Prostate gland (tissue), 2 donors: ENCODE measurements around the gene OR6C74. TPM values are rescaled to one million over a fixed set of nuclear protein-coding genes. Genes with fewer than 3 reads are reported as not detected.

Experiments used
- DNase-seq: peaks from one replicate; pipeline ENCODE4 v3.0.0-alpha.2; 2019; ENCODE audit warnings: low spot score
- H3K27ac ChIP-seq, 2 donors: fragments of 200-600 bp; sonication (generic); 2 replicates each; pipeline ENCODE4 v1.5.1; 2017 to 2019
- H3K27me3 ChIP-seq: fragments of 200-600 bp; sonication (generic); replicated peaks from 2 replicates; pipeline ENCODE4 v1.5.1; 2019; ENCODE audit not compliant: insufficient read depth
- H3K36me3 ChIP-seq, 2 donors: fragments of 200-600 bp; sonication (generic); 1 replicate in 1 of 2; 2 replicates in 1 of 2; pipeline versions ENCODE4 v1.5.1 to v1.8.1; 2017 to 2019
- H3K4me1 ChIP-seq: fragments of 200-600 bp; sonication (generic); replicated peaks from 2 replicates; pipeline ENCODE4 v1.5.1; 2019
- H3K4me3 ChIP-seq, 2 donors: fragments of 200-600 bp; sonication (generic); 2 replicates each; pipeline ENCODE4 v1.5.1; 2017 to 2019
- H3K9me3 ChIP-seq: fragments of 200-600 bp; sonication (generic); 2 replicates; pipeline ENCODE4 v1.5.1; 2017
- POLR2A ChIP-seq: fragments of 450-650 bp; IDR thresholded peaks from one replicate; pipeline ENCODE4 v1.6.1; 2016; ENCODE audit warnings: antibody characterized with exemption, mild to moderate bottlenecking
- POLR2AphosphoS5 ChIP-seq: sonication (generic); formaldehyde crosslinking; IDR thresholded peaks from one replicate; pipeline ENCODE4 v1.6.1; 2017; ENCODE audit warnings: antibody characterized with exemption
- WGBS: methylation state at CpG from one replicate; pipeline ENCODE4 v1.1.5; 2018; 5-methylcytosine and 5-hydroxymethylcytosine counted together
- intact Hi-C: fragments of 100-400 bp; cut with DNase I; formaldehyde crosslinking; loops from one replicate; pipeline ENCODE4 v1.14.2; 2022
- total RNA-seq, 2 donors: library from RNA; depleted of rRNA; stranded (reverse); fragments of >200 nt; gene quantifications; one replicate each; pipeline ENCODE4 v1.1.0, GENCODE V29; 2016
- TF ChIP-seq, protein P1 (sequence below), 4 experiments: fragments of 200-600 bp in 2 of 4; fragments of 450-650 bp in 2 of 4; sonication (generic) in 2 of 4; IDR thresholded peaks; 1 replicate in 3 of 4; 2 replicates in 1 of 4; pipeline ENCODE4 v1.5.1; 2016 to 2019; ENCODE audit warnings: antibody characterized with exemption in 4 of 4, mild to moderate bottlenecking in 2 of 4, moderate library complexity in 2 of 4

The OR6C74 gene
- total RNA-seq, 2 donors from 2014 or later: not detected

DNA sequence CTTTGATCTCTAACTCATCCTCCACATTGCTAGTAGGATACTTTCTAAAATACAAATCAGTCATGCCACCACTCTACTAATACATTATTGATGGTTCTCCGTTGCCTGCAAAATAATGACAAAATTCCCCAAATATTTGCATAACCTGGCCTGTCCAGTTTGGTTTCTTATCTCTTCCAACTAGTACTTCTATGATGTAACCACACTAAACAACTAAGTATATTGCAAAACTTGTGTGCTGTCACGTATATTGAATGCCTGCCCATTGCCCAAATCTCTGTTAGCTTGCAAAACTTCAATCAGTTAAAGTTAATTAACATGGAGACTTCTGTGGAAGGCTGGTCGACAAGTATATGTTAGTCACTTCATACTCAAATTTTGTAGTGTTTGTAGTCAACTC, 6.5 kb downstream of the OR6C74 start:
- TF ChIP-seq POLR2A (no peak), POLR2AphosphoS5 (no peak)
- TF ChIP-seq, protein P1, sequence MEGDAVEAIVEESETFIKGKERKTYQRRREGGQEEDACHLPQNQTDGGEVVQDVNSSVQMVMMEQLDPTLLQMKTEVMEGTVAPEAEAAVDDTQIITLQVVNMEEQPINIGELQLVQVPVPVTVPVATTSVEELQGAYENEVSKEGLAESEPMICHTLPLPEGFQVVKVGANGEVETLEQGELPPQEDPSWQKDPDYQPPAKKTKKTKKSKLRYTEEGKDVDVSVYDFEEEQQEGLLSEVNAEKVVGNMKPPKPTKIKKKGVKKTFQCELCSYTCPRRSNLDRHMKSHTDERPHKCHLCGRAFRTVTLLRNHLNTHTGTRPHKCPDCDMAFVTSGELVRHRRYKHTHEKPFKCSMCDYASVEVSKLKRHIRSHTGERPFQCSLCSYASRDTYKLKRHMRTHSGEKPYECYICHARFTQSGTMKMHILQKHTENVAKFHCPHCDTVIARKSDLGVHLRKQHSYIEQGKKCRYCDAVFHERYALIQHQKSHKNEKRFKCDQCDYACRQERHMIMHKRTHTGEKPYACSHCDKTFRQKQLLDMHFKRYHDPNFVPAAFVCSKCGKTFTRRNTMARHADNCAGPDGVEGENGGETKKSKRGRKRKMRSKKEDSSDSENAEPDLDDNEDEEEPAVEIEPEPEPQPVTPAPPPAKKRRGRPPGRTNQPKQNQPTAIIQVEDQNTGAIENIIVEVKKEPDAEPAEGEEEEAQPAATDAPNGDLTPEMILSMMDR (IDR thresholded peaks at IDR 0.05): no peak
- Histone ChIP-seq H3K27me3 (no peaks in the 10 kb centered on the region), H3K27ac (no peak overlapping the region), H3K4me1 (no peaks in the 10 kb centered on the region), H3K36me3 (no peaks in the 10 kb centered on the region), H3K9me3 (no peaks in the 10 kb centered on the region), H3K4me3 (no peak overlapping the region)
- no peak for DNase-seq
- WGBS: 49% methylated on average over 3 of the region's 3 CpGs
- intact Hi-C loops: no loop called here

DNA sequence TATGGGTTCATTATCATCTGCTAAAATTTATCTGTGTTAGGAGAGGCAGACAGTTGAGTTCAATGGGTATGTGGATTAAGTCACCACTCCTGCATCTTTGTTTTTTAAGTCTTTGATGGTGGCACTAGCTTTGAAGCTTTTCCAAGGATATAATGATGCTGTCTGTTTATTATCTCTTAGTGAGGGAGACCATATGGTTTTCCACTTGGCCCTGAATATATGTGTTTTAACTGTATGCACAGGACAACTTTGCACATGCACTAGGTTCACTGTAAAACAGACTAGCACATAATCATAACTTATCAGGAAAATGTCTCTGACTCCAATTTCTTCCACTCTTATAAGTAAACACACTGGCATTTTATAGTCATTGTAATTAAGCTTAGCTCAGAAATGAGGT, 8.9 kb downstream of the OR6C74 start:
- no peak overlapping the region for H3K4me3 ChIP-seq
- H3K36me3 ChIP-seq: no peaks in the 10 kb centered on the region
- no peaks in the 10 kb centered on the region for H3K9me3 ChIP-seq
- TF ChIP-seq POLR2A (no peak), POLR2AphosphoS5 (no peak)
- TF ChIP-seq, protein P1 (IDR thresholded peaks at IDR 0.05): no peak
- DNase-seq: no peak
- no peak overlapping the region for H3K27ac ChIP-seq
- no peaks in the 10 kb centered on the region for H3K27me3 ChIP-seq
- intact Hi-C loops: no loop called here
- H3K4me1 ChIP-seq: no peaks in the 10 kb centered on the region

DNA sequence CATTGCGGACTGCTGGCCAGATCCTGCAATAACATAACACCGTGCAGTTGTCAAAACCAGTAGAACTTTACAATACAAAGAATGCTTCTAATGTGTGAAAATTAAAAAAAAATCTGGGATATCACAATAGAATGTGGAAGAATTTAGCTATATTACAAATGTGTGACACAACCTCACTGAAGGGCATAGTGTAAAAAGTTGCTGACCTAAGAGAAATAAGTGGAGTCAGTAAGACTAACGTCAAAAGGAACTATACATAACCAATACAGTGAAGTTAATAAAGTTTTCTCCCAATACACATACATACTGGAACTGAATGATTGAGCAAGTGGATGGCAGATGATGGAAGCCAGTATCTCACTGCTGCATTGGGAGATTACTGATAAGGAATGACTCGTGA, 12.4 kb downstream of the OR6C74 start:
- no peak for TF ChIP-seq POLR2AphosphoS5
- TF ChIP-seq POLR2A: no peak
- TF ChIP-seq, protein P1 (IDR thresholded peaks at IDR 0.05): no peak
- 91% methylated on average over 4 of the region's 4 CpGs for WGBS
- H3K27me3 ChIP-seq: no peaks in the 10 kb centered on the region
- intact Hi-C loops: no loop called here
- no peak overlapping the region for H3K27ac ChIP-seq
- H3K36me3 ChIP-seq: no peaks in the 10 kb centered on the region
- DNase-seq: no peak
- H3K9me3 ChIP-seq: no peaks in the 10 kb centered on the region
- H3K4me3 ChIP-seq: no peak overlapping the region
- no peaks in the 10 kb centered on the region for H3K4me1 ChIP-seq

DNA sequence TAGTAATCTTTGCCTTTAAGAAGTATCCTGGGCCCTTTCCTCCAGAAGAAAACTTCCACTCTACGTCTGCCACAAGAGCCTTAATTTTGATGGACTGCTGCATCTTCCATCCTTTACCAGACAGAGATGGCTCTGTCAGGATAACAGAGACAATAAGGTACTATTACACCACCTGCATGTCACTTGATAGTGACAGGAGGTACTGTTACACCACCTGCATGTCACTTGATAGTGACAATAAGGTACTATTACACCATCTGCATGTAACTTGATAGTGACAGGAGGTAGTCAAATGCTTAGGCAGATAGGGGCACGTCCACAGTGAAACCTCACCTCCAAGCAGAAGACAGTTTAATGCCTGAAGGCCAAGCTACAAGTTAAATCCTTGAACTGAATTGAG, 13.9 kb downstream of the OR6C74 start:
- Histone ChIP-seq H3K27me3 (no peaks in the 10 kb centered on the region), H3K4me1 (no peaks in the 10 kb centered on the region), H3K36me3 (no peaks in the 10 kb centered on the region), H3K9me3 (no peaks in the 10 kb centered on the region), H3K27ac (no peak overlapping the region), H3K4me3 (no peak overlapping the region)
- 51% methylated on average over 2 of the region's 2 CpGs for WGBS
- intact Hi-C loops: no loop called here
- no peak for DNase-seq
- TF ChIP-seq POLR2A (no peak), POLR2AphosphoS5 (no peak)
- TF ChIP-seq, protein P1 (IDR thresholded peaks at IDR 0.05): no peak

DNA sequence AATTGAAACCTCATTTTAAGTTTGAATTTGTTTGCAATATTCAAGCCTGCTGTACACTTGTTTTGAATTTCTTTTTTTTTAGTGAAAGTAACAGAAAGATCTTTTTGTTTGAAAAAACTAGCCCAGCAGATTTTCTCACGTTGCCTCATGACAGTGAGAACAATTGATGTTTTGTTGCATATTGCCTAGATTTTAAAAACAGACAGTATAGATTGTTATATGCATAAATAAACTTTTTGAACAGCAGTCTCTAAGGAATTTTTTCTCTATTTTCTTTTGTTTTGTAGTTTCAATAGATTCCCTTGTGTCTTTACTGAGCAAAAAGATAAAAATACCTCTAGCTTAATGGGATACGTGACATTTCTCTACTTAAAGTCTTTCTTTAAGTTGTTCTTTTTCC, 36.6 kb downstream of the OR6C74 start:
- intact Hi-C loops: no loop called here
- TF ChIP-seq, protein P1 (IDR thresholded peaks at IDR 0.05): no peak
- TF ChIP-seq POLR2A: no peak
- TF ChIP-seq POLR2AphosphoS5: no peak
- Histone ChIP-seq H3K27ac (no peak overlapping the region), H3K4me1 (no peaks in the 10 kb centered on the region), H3K4me3 (no peak overlapping the region), H3K27me3 (no peaks in the 10 kb centered on the region), H3K9me3 (no peaks in the 10 kb centered on the region), H3K36me3 (no peaks in the 10 kb centered on the region)
- 41% methylated on average over 2 of the region's 2 CpGs for WGBS
- no peak for DNase-seq
